Measurements from ENCODE around the gene DAZAP1.
A peak's percentile ranks its signal among the peaks of the same experiment; 100 is the strongest.
"Not testable (repeated sequence)": the region's sequence is repeated elsewhere in the genome, so short reads cannot be mapped to it uniquely, and the experiment has no call there.

Gene DAZAP1

GRCh38 chr19:1474765-1475351, 67.5 kb downstream of the DAZAP1 start:
- Histone ChIP-seq H2AK5ac (ENCODE audit: low read length) (no peak overlapping the region), H3K4me1 (ENCODE audit: control insufficient read depth, low read depth, low read length) (peaks cover 3% of the 10 kb centered on the region), H3K79me1 (ENCODE audit: low read length) (peaks cover 6% of the 10 kb centered on the region), H3K4ac (ENCODE audit: low read depth, low read length) (no peak overlapping the region), H4K5ac (ENCODE audit: low read length) (no peak overlapping the region), H3K18ac (ENCODE audit: low read length) (no peak overlapping the region), H3K9ac (ENCODE audit: low read length) (no peak overlapping the region), H3K4me2 (ENCODE audit: low read length) (no peak overlapping the region), H3K4me3 (ENCODE audit: low read length) (no peak overlapping the region), H3K56ac (ENCODE audit: low read length) (no peak overlapping the region), H3K79me2 (ENCODE audit: control insufficient read depth, insufficient read depth, low read length) (peaks cover 2% of the 10 kb centered on the region), H3K23ac (ENCODE audit: low read length) (no peak overlapping the region), H3K27ac (ENCODE audit: low read depth, low read length) (no peak overlapping the region), H3K36me3 (ENCODE audit: control insufficient read depth, insufficient read depth, low read length) (no peaks in the 10 kb centered on the region), H3K27me3 (ENCODE audit: insufficient read depth, low read length, poor library complexity) (peaks cover 3% of the 10 kb centered on the region), H2BK5ac (ENCODE audit: low read length) (no peak overlapping the region), H4K8ac (ENCODE audit: low read depth, low read length) (no peak overlapping the region), H2BK120ac (ENCODE audit: low read depth, low read length) (no peak overlapping the region), H2BK15ac (replicated peaks; ENCODE audit: low read depth) (no peak overlapping the region)
- DNase-seq: no peak
- WGBS (ENCODE audit: extremely low coverage, insufficient coverage, low lambda C conversion rate): no CpG with 5 or more reads among the region's 26 CpGs

- Histone ChIP-seq H3K36me3 (ENCODE audit: control insufficient read depth, insufficient read depth, low read length) (no peaks in the 10 kb centered on the region), H3K4ac (ENCODE audit: low read depth, low read length) (no peak overlapping the region), H3K27me3 (ENCODE audit: insufficient read depth, low read length, poor library complexity) (no peaks in the 10 kb centered on the region), H4K8ac (ENCODE audit: low read depth, low read length) (no peak overlapping the region), H4K5ac (ENCODE audit: low read length) (no peak overlapping the region), H3K79me2 (ENCODE audit: control insufficient read depth, insufficient read depth, low read length) (peaks cover 2% of the 10 kb centered on the region), H3K4me3 (ENCODE audit: low read length) (no peak overlapping the region), H3K56ac (ENCODE audit: low read length) (no peak overlapping the region), H2AK5ac (ENCODE audit: low read length) (no peak overlapping the region), H3K4me1 (ENCODE audit: control insufficient read depth, low read depth, low read length) (no peaks in the 10 kb centered on the region), H3K27ac (ENCODE audit: low read depth, low read length) (no peak overlapping the region), H3K23ac (ENCODE audit: low read length) (no peak overlapping the region), H2BK120ac (ENCODE audit: low read depth, low read length) (no peak overlapping the region), H2BK15ac (replicated peaks; ENCODE audit: low read depth) (no peak overlapping the region), H3K79me1 (ENCODE audit: low read length) (peaks cover 6% of the 10 kb centered on the region), H3K18ac (ENCODE audit: low read length) (no peak overlapping the region), H3K4me2 (ENCODE audit: low read length) (no peak overlapping the region), H3K9ac (ENCODE audit: low read length) (no peak overlapping the region), H2BK5ac (ENCODE audit: low read length) (no peak overlapping the region)
- no peak for DNase-seq
- no CpG with 5 or more reads among the region's 31 CpGs for WGBS (ENCODE audit: extremely low coverage, insufficient coverage, low lambda C conversion rate)
Observed at GRCh38 chr19:1475751-1476437, 68.5 kb downstream of the DAZAP1 start.

GRCh38 chr19:1477056-1477455, 69.7 kb downstream of the DAZAP1 start:
- H3K36me3 ChIP-seq (ENCODE audit: control insufficient read depth, insufficient read depth, low read length): not testable (repeated sequence)

GRCh38 chr19:1478934-1479707, 71.7 kb downstream of the DAZAP1 start, which contains the start of gene C19orf25:
C19orf25 (minus strand) TSS chr19:1479215; CDS start chr19:1478903, 312 bp downstream.
- H3K9ac ChIP-seq (ENCODE audit: low read length): peak within 1 kb of the TSS; percentile 95
- H2AK5ac ChIP-seq (ENCODE audit: low read length): no peak within 1 kb of the TSS
- peak within 1 kb of the TSS; percentile 61 for H3K4me2 ChIP-seq (ENCODE audit: low read length)
- H3K79me2 ChIP-seq (ENCODE audit: control insufficient read depth, insufficient read depth, low read length): peaks cover 2% of the 10 kb centered on the region
- H2BK5ac ChIP-seq (ENCODE audit: low read length): no peak within 1 kb of the TSS
- H3K18ac ChIP-seq (ENCODE audit: low read length): peak within 1 kb of the TSS; percentile 35
- H2BK120ac ChIP-seq (ENCODE audit: low read depth, low read length): no peak within 1 kb of the TSS
- peak within 1 kb of the TSS; percentile 33 for H3K27ac ChIP-seq (ENCODE audit: low read depth, low read length)
- peak; percentile 97 for DNase-seq
- H3K36me3 ChIP-seq (ENCODE audit: control insufficient read depth, insufficient read depth, low read length): no peaks in the 10 kb centered on the region
- WGBS (ENCODE audit: extremely low coverage, insufficient coverage, low lambda C conversion rate): no CpG with 5 or more reads among the region's 71 CpGs
- H3K79me1 ChIP-seq (ENCODE audit: low read length): peaks cover 6% of the 10 kb centered on the region
- peak within 1 kb of the TSS; percentile 39 for H3K4ac ChIP-seq (ENCODE audit: low read depth, low read length)
- H4K8ac ChIP-seq (ENCODE audit: low read depth, low read length): no peak within 1 kb of the TSS
- no peak within 1 kb of the TSS for H4K5ac ChIP-seq (ENCODE audit: low read length)
- H3K4me1 ChIP-seq (ENCODE audit: control insufficient read depth, low read depth, low read length): no peaks in the 10 kb centered on the region
- no peaks in the 10 kb centered on the region for H3K27me3 ChIP-seq (ENCODE audit: insufficient read depth, low read length, poor library complexity)
- no peak within 1 kb of the TSS for H2BK15ac ChIP-seq (replicated peaks; ENCODE audit: low read depth)
- H3K23ac ChIP-seq (ENCODE audit: low read length): no peak within 1 kb of the TSS
- peak within 1 kb of the TSS; percentile 93 for H3K56ac ChIP-seq (ENCODE audit: low read length)
- peak within 1 kb of the TSS; percentile 84 for H3K4me3 ChIP-seq (ENCODE audit: low read length)

More at GRCh38 chr19:1477056-1477455, 69.7 kb downstream of the DAZAP1 start:
- H3K9ac ChIP-seq (ENCODE audit: low read length); H3K4me1 ChIP-seq (ENCODE audit: control insufficient read depth, low read depth, low read length); H2AK5ac ChIP-seq (ENCODE audit: low read length); H2BK120ac ChIP-seq (ENCODE audit: low read depth, low read length); H3K4me2 ChIP-seq (ENCODE audit: low read length); H3K79me2 ChIP-seq (ENCODE audit: control insufficient read depth, insufficient read depth, low read length); H2BK5ac ChIP-seq (ENCODE audit: low read length); H4K8ac ChIP-seq (ENCODE audit: low read depth, low read length); H3K4ac ChIP-seq (ENCODE audit: low read depth, low read length); H3K23ac ChIP-seq (ENCODE audit: low read length); H3K79me1 ChIP-seq (ENCODE audit: low read length); H3K27ac ChIP-seq (ENCODE audit: low read depth, low read length); H3K18ac ChIP-seq (ENCODE audit: low read length); H3K4me3 ChIP-seq (ENCODE audit: low read length); H4K5ac ChIP-seq (ENCODE audit: low read length); DNase-seq; H3K56ac ChIP-seq (ENCODE audit: low read length); H3K27me3 ChIP-seq (ENCODE audit: insufficient read depth, low read length, poor library complexity); H2BK15ac ChIP-seq (replicated peaks; ENCODE audit: low read depth): not testable (repeated sequence)
- no CpG with 5 or more reads among the region's 9 CpGs for WGBS (ENCODE audit: extremely low coverage, insufficient coverage, low lambda C conversion rate)

- H3K4me1 ChIP-seq (ENCODE audit: control insufficient read depth, low read depth, low read length): no peaks in the 10 kb centered on the region
- DNase-seq: no peak
- H3K27ac ChIP-seq (ENCODE audit: low read depth, low read length): no peak overlapping the region
- H3K56ac ChIP-seq (ENCODE audit: low read length): no peak overlapping the region
- no peak overlapping the region for H4K5ac ChIP-seq (ENCODE audit: low read length)
- no peak overlapping the region for H2BK120ac ChIP-seq (ENCODE audit: low read depth, low read length)
- no peaks in the 10 kb centered on the region for H3K27me3 ChIP-seq (ENCODE audit: insufficient read depth, low read length, poor library complexity)
- no peak overlapping the region for H3K4ac ChIP-seq (ENCODE audit: low read depth, low read length)
- H3K79me1 ChIP-seq (ENCODE audit: low read length): peaks cover 6% of the 10 kb centered on the region
- H3K79me2 ChIP-seq (ENCODE audit: control insufficient read depth, insufficient read depth, low read length): peaks cover 2% of the 10 kb centered on the region
- no peak overlapping the region for H2BK5ac ChIP-seq (ENCODE audit: low read length)
- WGBS (ENCODE audit: extremely low coverage, insufficient coverage, low lambda C conversion rate): no CpG with 5 or more reads among the region's 26 CpGs
- H2BK15ac ChIP-seq (replicated peaks; ENCODE audit: low read depth): no peak overlapping the region
- H3K9ac ChIP-seq (ENCODE audit: low read length): no peak overlapping the region
- no peak overlapping the region for H3K23ac ChIP-seq (ENCODE audit: low read length)
- no peak overlapping the region for H3K4me3 ChIP-seq (ENCODE audit: low read length)
- H3K4me2 ChIP-seq (ENCODE audit: low read length): no peak overlapping the region
- no peak overlapping the region for H4K8ac ChIP-seq (ENCODE audit: low read depth, low read length)
- H3K18ac ChIP-seq (ENCODE audit: low read length): no peak overlapping the region
- no peak overlapping the region for H2AK5ac ChIP-seq (ENCODE audit: low read length)
- H3K36me3 ChIP-seq (ENCODE audit: control insufficient read depth, insufficient read depth, low read length): no peaks in the 10 kb centered on the region
Observed at GRCh38 chr19:1481224-1481892, 74.0 kb downstream of the DAZAP1 start.

Data from mesendoderm (in vitro differentiated cells).